GM23338 (cell line): ENCODE results near the gene AACS. TPM values are rescaled to one million over a fixed set of nuclear protein-coding genes. Genes with fewer than 3 reads are reported as not detected.

ENCODE experiments used
- ATAC-seq: fragments of 200-7000 bp; cut with Tn5 transposase; 3 replicates; pipeline ENCODE4 v1.9.1; 2020
- DNase-seq: peaks from one replicate; pipeline ENCODE4 v3.0.0-alpha.2; 2015; ENCODE audit warnings: low spot score
- H2AFZ ChIP-seq: fragments of 200-600 bp; sonication (generic); 2 replicates; pipeline ENCODE4 v1.8.0; 2016; ENCODE audit warnings: antibody characterized with exemption, mild to moderate bottlenecking, moderate library complexity
- H3F3A ChIP-seq: fragments of 200-600 bp; sonication (generic); replicated peaks from 2 replicates; pipeline ENCODE4 v1.8.0; 2017; ENCODE audit warnings: antibody characterized with exemption, mixed run types, low read depth
- H3K27ac ChIP-seq: fragments of 200-600 bp; sonication (generic); 2 replicates; pipeline ENCODE4 v1.6.1; 2016; ENCODE audit warnings: low read depth
- H3K27me3 ChIP-seq: fragments of 200-600 bp; sonication (generic); 2 replicates; pipeline ENCODE4 v1.8.0; 2016; ENCODE audit warnings: mild to moderate bottlenecking, mixed run types, moderate library complexity; ENCODE audit not compliant: insufficient read depth
- H3K36me3 ChIP-seq: fragments of 200-600 bp; sonication (generic); 2 replicates; pipeline ENCODE4 v1.8.0; 2016; ENCODE audit warnings: mild to moderate bottlenecking; ENCODE audit not compliant: insufficient read depth
- H3K4me1 ChIP-seq: fragments of 200-600 bp; sonication (generic); 2 replicates; pipeline ENCODE4 v1.8.0; 2016; ENCODE audit warnings: mild to moderate bottlenecking, moderate library complexity; ENCODE audit not compliant: insufficient read depth
- H3K4me2 ChIP-seq: fragments of 200-600 bp; sonication (generic); 2 replicates; pipeline ENCODE4 v1.7.1; 2017; ENCODE audit warnings: mixed run types
- H3K4me3 ChIP-seq: fragments of 200-600 bp; sonication (generic); 2 replicates; pipeline ENCODE4 v1.6.1; 2016; ENCODE audit warnings: mixed run types
- H3K79me2 ChIP-seq: fragments of 200-600 bp; sonication (generic); replicated peaks from 2 replicates; pipeline ENCODE4 v1.8.0; 2017; ENCODE audit warnings: mild to moderate bottlenecking; ENCODE audit not compliant: insufficient read depth
- H3K9me2 ChIP-seq: fragments of 200-600 bp; sonication (generic); 2 replicates; pipeline ENCODE4 v1.8.0; 2017; ENCODE audit not compliant: insufficient read depth
- H4K20me1 ChIP-seq: fragments of 200-600 bp; sonication (generic); replicated peaks from 2 replicates; pipeline ENCODE4 v1.8.0; 2017; ENCODE audit warnings: mild to moderate bottlenecking; ENCODE audit not compliant: insufficient read depth
- H3K27ac Mint-ChIP-seq: 2 replicates; pipeline ENCODE4 v1.8.0; 2020; ENCODE audit warnings: inconsistent platforms, mild to moderate bottlenecking, moderate library complexity, mixed read lengths
- H3K27me3 Mint-ChIP-seq: 3 replicates; pipeline ENCODE4 v1.8.0; 2022; ENCODE audit warnings: low read depth, mild to moderate bottlenecking, moderate library complexity, mixed read lengths, inconsistent platforms; ENCODE audit not compliant: insufficient read depth, poor library complexity
- H3K36me3 Mint-ChIP-seq: 3 replicates; pipeline ENCODE4 v1.8.0; 2021; ENCODE audit warnings: low read depth, mild to moderate bottlenecking, inconsistent platforms, moderate library complexity, mixed read lengths
- H3K4me1 Mint-ChIP-seq: 3 replicates; pipeline ENCODE4 v1.8.0; 2020; ENCODE audit warnings: mild to moderate bottlenecking, inconsistent platforms, mixed read lengths
- H3K4me3 Mint-ChIP-seq: 3 replicates; pipeline ENCODE4 v1.8.0; 2021; ENCODE audit warnings: moderate library complexity, mild to moderate bottlenecking, inconsistent platforms, mixed read lengths
- H3K9me3 Mint-ChIP-seq: 3 replicates; pipeline ENCODE4 v1.8.0; 2020; ENCODE audit warnings: moderate library complexity, mild to moderate bottlenecking, inconsistent platforms, mixed read lengths
- CREB1 ChIP-seq: fragments of 250-450 bp; sonication (Bioruptor Pico); IDR thresholded peaks from 2 replicates; pipeline ENCODE4 v1.5.0; 2020; ENCODE audit warnings: low read depth, mild to moderate bottlenecking, moderate library complexity
- CTCF ChIP-seq, 2 experiments: fragments of 200-600 bp in 1 of 2; sonication (generic) in 1 of 2; conservative IDR thresholded peaks; 2 replicates each; pipeline versions ENCODE4 v1.5.1 to v1.6.1; 2016 to 2017; ENCODE audit warnings: antibody characterized with exemption in 2 of 2, low read depth in 2 of 2, mild to moderate bottlenecking in 2 of 2, moderate library complexity in 1 of 2
- ETS1 ChIP-seq: IDR thresholded peaks from 2 replicates; pipeline ENCODE4 v1.6.1; 2016; ENCODE audit warnings: antibody characterized with exemption
- EZH2 ChIP-seq: fragments of 200-600 bp; sonication (generic); IDR thresholded peaks from one replicate; pipeline ENCODE4 v1.8.0; 2017; ENCODE audit warnings: antibody characterized with exemption, mild to moderate bottlenecking, low read depth; ENCODE audit not compliant: unreplicated experiment
- EZH2phosphoT487 ChIP-seq: fragments of 200-600 bp; sonication (generic); IDR thresholded peaks from one replicate; pipeline ENCODE4 v1.8.1; 2018; ENCODE audit warnings: antibody characterized with exemption; ENCODE audit not compliant: unreplicated experiment
- REST ChIP-seq: IDR thresholded peaks from one replicate; pipeline ENCODE4 v1.6.1; 2018; ENCODE audit warnings: antibody characterized with exemption; ENCODE audit not compliant: unreplicated experiment
- STAT1 ChIP-seq: IDR thresholded peaks from one replicate; pipeline ENCODE4 v1.6.1; 2016; ENCODE audit warnings: antibody characterized with exemption; ENCODE audit not compliant: unreplicated experiment
- ZNF114 ChIP-seq: fragments of 250-450 bp; sonication (Bioruptor Pico); IDR thresholded peaks from 2 replicates; pipeline ENCODE4 v1.5.0; 2020; ENCODE audit warnings: mild to moderate bottlenecking, moderate library complexity
- ZNF331 ChIP-seq: fragments of 250-450 bp; sonication (Bioruptor Pico); IDR thresholded peaks from 2 replicates; pipeline ENCODE4 v1.5.0; 2020; ENCODE audit warnings: low read depth, mild to moderate bottlenecking, moderate library complexity
- ZNF462 ChIP-seq: fragments of 250-450 bp; sonication (Bioruptor Pico); IDR thresholded peaks from 2 replicates; pipeline ENCODE4 v1.5.0; 2020; ENCODE audit warnings: mild to moderate bottlenecking, moderate library complexity
- polyA plus RNA-seq: library from polyadenylated mRNA; unstranded; fragments of >200 nt; fragmentation: Nextera tagmentation; extraction: Ambion mirVana; gene quantifications from 2 replicates; pipeline ENCODE4 v1.2.1, GENCODE V29; 2016
- total RNA-seq: library from RNA; depleted of rRNA; stranded (reverse); fragments of >200 nt; shearing (Covaris generic); gene quantifications from 2 replicates; pipeline ENCODE4 v1.2.3, GENCODE V29; 2014

The AACS gene
- total and polyA plus RNA-seq, 2 experiments from 2014 or later, result 31.1 to 64.4 TPM

GRCh38 chr12:125025606-125026235, 39.5 kb upstream of the AACS start:
- Histone ChIP-seq H3K27ac (peak overlapping the region; percentile 55; the same call in 1 of the 2 replicates), H2AFZ (no peak overlapping the region), H3K9me2 (no peaks in the 10 kb centered on the region), H3K79me2 (no peaks in the 10 kb centered on the region), H3K27me3 (no peaks in the 10 kb centered on the region), H3K36me3 (no peaks in the 10 kb centered on the region; the same call in 1 of the 2 replicates), H3K4me2 (no peak overlapping the region), H3F3A (0 out of 2 replicates have a peak, but pooled peaks cover 3% of the 10 kb centered on the region), H3K4me1 (no peaks in the 10 kb centered on the region), H4K20me1 (no peaks in the 10 kb centered on the region; the same call in 1 of the 2 replicates), H3K4me3 (no peak overlapping the region)
- no peaks in the 10 kb centered on the region for H3K4me1 Mint-ChIP-seq
- peaks cover 37% of the 10 kb centered on the region for H3K36me3 Mint-ChIP-seq
- TF ChIP-seq CREB1 (no peak), ZNF331 (no peak), EZH2 (no peak), EZH2phosphoT487 (no peak), REST (no peak), ZNF114 (CRISPR knock-in tag) (no peak), CTCF (conservative IDR thresholded peaks at IDR 0.05; ENCODE audit: low read depth in 2 of 2) (no peak), ETS1 (no peak), ZNF462 (no peak), STAT1 (no peak)
- H3K4me3 Mint-ChIP-seq, result no peak overlapping the region
- ATAC-seq (no peak), DNase-seq (no peak)
- H3K27ac Mint-ChIP-seq, result no peak overlapping the region
- no peaks in the 10 kb centered on the region for H3K27me3 Mint-ChIP-seq
- no peaks in the 10 kb centered on the region; the same call in 2 of the 3 replicates for H3K9me3 Mint-ChIP-seq
